ENCODE results near the gene AVPR2.
A peak's percentile ranks its signal among the peaks of the same experiment; 100 is the strongest.

The AVPR2 gene

DNA sequence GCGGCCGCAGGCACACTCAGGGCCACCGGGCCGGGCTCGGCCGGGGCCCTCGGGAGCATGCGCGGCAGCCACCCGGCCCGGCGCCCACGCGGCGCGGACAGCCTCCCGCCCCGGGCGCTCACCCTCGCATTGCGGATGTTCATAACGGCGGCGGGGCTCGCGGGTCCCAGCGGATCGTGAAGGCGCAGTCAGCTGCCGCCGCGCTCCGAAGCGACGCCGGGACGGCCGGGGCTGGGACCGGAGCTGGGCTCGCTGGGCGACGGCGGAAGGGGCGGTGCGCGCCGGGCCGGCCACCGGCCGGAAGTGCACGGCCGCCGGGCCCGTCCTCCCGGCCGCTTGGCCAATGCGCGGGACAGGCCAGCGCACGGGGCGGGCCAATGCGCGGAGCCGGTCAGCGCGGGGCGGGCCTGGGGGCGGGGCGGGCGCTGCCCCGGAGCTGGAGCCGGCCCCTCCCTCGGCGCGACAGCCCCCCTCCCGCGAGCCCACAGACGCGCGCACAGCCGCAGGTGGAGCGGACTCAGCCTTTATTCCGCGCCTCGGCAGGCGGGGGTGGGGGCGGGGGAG, 30.4 kb downstream of the AVPR2 start, which contains the start of gene NAA10:
TSS of gene NAA10 (minus strand) at position 276 of the 564 bp plus-strand sequence. CDS start at position 143, 133 bp downstream.
- Histone ChIP-seq H3K4me2 (peak within 1 kb of the TSS; percentile 81 to 96 (median 87)), H3K9ac (peak within 1 kb of the TSS; percentile 79 to 92 (median 85)), H3K4me3 (peak within 1 kb of the TSS; percentile 66 to 87 (median 78)), H3K27ac (peak within 1 kb of the TSS; percentile 32 to 89 (median 82)), H3K27me3 (peaks cover 88 to 96% (median 93%) of the 10 kb centered on the region in 11 experiments), H3K9me3 (replicated peaks in 1 of 11) (0 out of 22 replicates have a peak, but pooled peaks cover 0 to 4% (median 0%) of the 10 kb centered on the region in 11 experiments), H4K20me1 (peaks cover 49 to 92% (median 76%) of the 10 kb centered on the region in 11 experiments), H3K4me1 (peaks cover 35 to 60% (median 48%) of the 10 kb centered on the region in 10 experiments), H3K36me3 (peaks cover 21 to 38% (median 35%) of the 10 kb centered on the region in 11 experiments; a peak in 21 of 22 replicates)
- no peak for TF ChIP-seq Cebpa-rat (IDR thresholded peaks at IDR 0.05)

DNA sequence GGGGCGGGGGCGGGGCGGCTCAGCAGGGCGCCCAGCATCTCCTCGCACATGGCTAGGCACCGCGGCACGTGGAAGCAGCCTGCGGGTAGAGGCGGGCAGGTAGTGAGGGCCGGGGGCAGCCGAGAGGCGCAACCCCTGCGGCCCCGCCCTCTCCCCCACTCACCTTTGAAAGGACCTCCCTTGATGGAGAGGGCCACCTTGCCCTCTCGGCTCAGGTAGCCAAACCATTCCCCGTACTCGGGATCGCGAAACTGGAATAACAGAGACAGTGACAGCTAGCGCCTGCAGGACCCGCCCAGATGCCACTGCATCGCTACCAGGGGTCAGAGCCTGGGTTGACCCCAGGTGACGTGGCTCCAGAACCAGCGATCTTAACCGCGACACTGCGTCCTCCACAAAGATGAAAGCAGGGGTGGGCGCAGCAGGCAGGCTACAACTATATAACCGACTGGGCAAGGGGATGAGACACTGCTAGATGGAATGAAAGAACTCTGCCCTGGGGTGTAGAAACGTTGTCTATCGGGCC, 30.9 kb downstream of the AVPR2 start:
- peaks cover 35 to 60% (median 48%) of the 10 kb centered on the region in 10 experiments for H3K4me1 ChIP-seq
- 0 out of 22 replicates have a peak, but pooled peaks cover 0 to 4% (median 0%) of the 10 kb centered on the region in 11 experiments for H3K9me3 ChIP-seq (replicated peaks in 1 of 11)
- peak overlapping the region in 9 of 10 experiments; percentile 24 to 87 (median 78); a peak in 17 of 20 replicates for H3K4me3 ChIP-seq
- H3K27ac ChIP-seq, result peak overlapping the region in 8 of 11 experiments; percentile 46 to 75 (median 62); a peak in 16 of 22 replicates
- H3K4me2 ChIP-seq, result peak overlapping the region; percentile 65 to 89 (median 78)
- peaks cover 43 to 92% (median 76%) of the 10 kb centered on the region in 11 experiments for H4K20me1 ChIP-seq
- peaks cover 88 to 96% (median 93%) of the 10 kb centered on the region in 11 experiments for H3K27me3 ChIP-seq
- peak overlapping the region in 9 of 11 experiments; percentile 25 to 91 (median 62); a peak in 15 of 22 replicates for H3K9ac ChIP-seq
- peaks cover 17 to 35% (median 31%) of the 10 kb centered on the region in 11 experiments; a peak in 21 of 22 replicates for H3K36me3 ChIP-seq
- no peak for TF ChIP-seq Cebpa-rat (IDR thresholded peaks at IDR 0.05)

DNA sequence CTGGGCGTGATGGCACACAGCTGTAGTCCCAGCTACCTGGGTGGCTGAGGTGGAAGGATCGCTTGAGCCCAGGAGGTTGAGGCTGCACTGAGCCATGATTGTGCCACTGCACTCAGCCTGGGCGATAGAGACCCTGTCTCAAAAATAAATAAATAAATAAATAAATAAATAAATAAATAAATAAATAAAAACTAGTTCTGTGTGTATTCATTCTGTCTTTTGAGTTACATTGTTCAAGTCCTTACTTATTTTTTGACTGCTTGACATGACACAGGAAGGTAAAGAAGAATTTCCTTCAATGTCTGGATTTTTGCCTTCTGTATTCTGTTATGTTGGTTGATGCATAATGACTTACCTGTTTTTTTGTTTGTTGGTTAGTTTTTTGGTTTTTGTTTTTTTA, 32.6 kb downstream of the AVPR2 start:
- Histone ChIP-seq H3K27ac (no peak overlapping the region), H3K27me3 (peaks cover 86 to 95% (median 92%) of the 10 kb centered on the region in 11 experiments), H3K4me2 (0 out of 22 replicates have a peak overlapping the region, but pooled peaks of 1 of the 11 experiments have one; percentile 7), H3K4me1 (peaks cover 40 to 57% (median 45%) of the 10 kb centered on the region in 10 experiments), H3K36me3 (peaks cover 7 to 29% (median 14%) of the 10 kb centered on the region in 11 experiments; a peak in 20 of 22 replicates), H3K9ac (no peak overlapping the region), H3K9me3 (replicated peaks in 1 of 11) (0 out of 22 replicates have a peak, but pooled peaks cover 0 to 4% (median 0%) of the 10 kb centered on the region in 11 experiments), H4K20me1 (peaks cover 27 to 89% (median 68%) of the 10 kb centered on the region in 11 experiments; a peak in 21 of 22 replicates), H3K4me3 (no peak overlapping the region)
- no peak for TF ChIP-seq Cebpa-rat (IDR thresholded peaks at IDR 0.05)

DNA sequence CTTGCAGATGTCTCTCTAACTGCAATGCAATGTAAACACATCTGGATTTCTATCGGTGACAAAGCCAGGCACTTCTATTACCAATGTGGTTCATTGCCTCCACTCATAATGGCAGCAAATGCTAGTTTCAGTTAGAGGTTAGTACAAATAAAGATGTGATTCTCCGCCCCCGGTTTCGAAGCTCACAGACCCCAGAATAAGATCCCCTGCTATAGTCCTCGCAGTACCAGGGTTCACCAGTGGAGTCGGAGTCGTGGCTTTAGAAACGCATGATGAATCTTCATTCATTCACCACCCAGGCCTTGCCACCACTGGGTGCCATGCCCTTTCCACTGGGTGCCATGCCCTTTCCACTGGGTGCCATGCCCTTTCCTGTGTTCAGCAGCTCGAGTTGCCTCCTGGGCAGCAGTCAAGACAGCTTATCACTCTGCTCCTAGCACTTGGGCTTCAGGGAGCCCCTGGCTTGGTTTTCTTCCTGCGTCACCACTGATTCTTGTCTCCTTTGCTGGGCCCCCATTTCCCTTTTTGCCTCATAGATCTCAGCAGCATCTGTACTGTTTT, 33.8 kb downstream of the AVPR2 start:
- Histone ChIP-seq H4K20me1 (peaks cover 14 to 89% (median 66%) of the 10 kb centered on the region in 11 experiments; a peak in 21 of 22 replicates), H3K4me2 (no peak overlapping the region), H3K36me3 (peaks cover 0 to 33% (median 1%) of the 10 kb centered on the region in 11 experiments; a peak in 7 of 22 replicates), H3K27ac (no peak overlapping the region), H3K4me1 (peaks cover 39 to 57% (median 48%) of the 10 kb centered on the region in 10 experiments), H3K9me3 (replicated peaks in 1 of 11) (0 out of 22 replicates have a peak, but pooled peaks cover 0 to 4% (median 0%) of the 10 kb centered on the region in 11 experiments), H3K9ac (no peak overlapping the region), H3K4me3 (no peak overlapping the region), H3K27me3 (peaks cover 86 to 95% (median 92%) of the 10 kb centered on the region in 11 experiments)
- no peak for TF ChIP-seq Cebpa-rat (IDR thresholded peaks at IDR 0.05)

DNA sequence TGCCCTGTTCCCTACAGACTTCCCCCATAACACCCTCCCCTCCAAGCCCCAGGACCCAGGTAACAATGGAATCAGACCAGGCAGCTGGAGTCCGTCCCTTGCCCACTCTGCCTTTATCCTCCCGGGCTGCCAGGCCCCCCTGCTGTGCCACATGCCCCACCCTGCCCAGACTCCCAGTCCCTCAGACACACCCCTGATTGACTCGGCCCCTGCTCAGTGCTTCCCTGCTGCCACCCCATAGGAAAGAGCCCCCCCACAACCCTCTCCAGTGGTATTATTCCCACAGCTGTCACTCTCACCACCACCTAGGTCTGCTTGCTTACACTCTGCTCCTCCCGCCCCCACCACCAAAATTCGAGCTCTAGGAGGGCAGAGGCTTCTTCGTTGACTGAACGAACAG, 35.1 kb downstream of the AVPR2 start:
- Histone ChIP-seq H4K20me1 (peaks cover 10 to 87% (median 66%) of the 10 kb centered on the region in 11 experiments; a peak in 20 of 22 replicates), H3K4me1 (peaks cover 33 to 62% (median 55%) of the 10 kb centered on the region in 10 experiments), H3K4me3 (peak overlapping the region in 9 of 10 experiments; percentile 18 to 70 (median 42); a peak in 14 of 20 replicates), H3K9me3 (replicated peaks in 1 of 11) (0 out of 22 replicates have a peak, but pooled peaks cover 0 to 2% (median 0%) of the 10 kb centered on the region in 11 experiments), H3K4me2 (peak overlapping the region; percentile 64 to 93 (median 84)), H3K27ac (peak overlapping the region in 7 of 11 experiments; percentile 1 to 84 (median 27); a peak in 10 of 22 replicates), H3K36me3 (peaks cover 0 to 37% (median 0%) of the 10 kb centered on the region in 11 experiments; a peak in 3 of 22 replicates), H3K27me3 (peaks cover 86 to 95% (median 92%) of the 10 kb centered on the region in 11 experiments), H3K9ac (peak overlapping the region; percentile 16 to 75 (median 50); a peak in 19 of 22 replicates)
- no peak for TF ChIP-seq Cebpa-rat (IDR thresholded peaks at IDR 0.05)

DNA sequence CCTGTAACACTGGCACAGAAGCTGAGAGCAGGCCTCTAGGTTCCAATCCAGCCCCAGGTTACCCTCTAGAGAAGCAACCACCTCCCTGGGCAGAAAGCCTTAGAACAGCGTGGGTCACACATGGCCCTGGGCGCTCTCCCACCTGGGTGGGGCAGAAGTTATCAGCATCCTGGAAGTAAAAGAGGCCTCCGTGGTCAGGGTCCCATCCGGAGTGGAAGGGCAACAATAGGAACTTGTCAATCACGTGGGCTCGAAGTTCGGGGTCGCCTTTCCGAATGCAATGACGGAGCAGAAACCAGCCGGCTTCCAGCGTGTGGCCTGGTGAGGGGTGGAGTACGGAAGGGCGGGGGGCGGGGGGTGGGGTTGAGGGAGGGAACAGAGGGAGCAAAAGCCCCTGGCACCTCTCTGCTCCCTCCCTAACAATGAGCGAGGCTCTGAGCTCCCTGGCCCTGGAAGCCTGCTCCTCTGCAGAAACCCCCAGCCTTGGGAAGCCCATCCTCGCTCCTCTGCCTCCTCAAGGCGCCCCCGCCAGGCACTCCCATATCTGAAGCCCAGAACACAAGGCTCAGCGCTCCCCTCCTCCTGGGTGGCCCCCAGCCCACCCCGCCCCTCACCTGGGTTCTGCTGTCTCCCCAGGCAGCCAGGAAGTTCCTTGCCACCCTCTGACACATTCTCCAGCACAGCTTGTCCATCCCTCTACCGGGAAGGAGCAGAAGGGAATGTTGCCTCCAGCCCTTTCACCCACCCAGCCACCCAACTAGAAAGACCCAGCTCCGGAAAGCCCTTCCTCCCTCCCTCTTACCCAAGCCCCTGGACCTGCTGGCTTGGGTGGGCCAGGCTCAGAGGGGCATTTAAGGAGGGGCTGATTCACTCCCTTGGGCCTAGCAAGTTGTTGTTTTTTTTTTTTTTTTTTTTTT, 37.1 kb downstream of the AVPR2 start:
- Histone ChIP-seq H3K27me3 (peaks cover 84 to 99% (median 97%) of the 10 kb centered on the region in 11 experiments), H4K20me1 (peaks cover 19 to 84% (median 62%) of the 10 kb centered on the region in 11 experiments; a peak in 20 of 22 replicates), H3K4me1 (peaks cover 53 to 71% (median 69%) of the 10 kb centered on the region in 10 experiments), H3K9me3 (replicated peaks in 1 of 11) (no peaks in the 10 kb centered on the region), H3K36me3 (peaks cover 0 to 37% (median 0%) of the 10 kb centered on the region in 11 experiments; a peak in 3 of 22 replicates), H3K4me2 (peak overlapping the region; percentile 72 to 93 (median 85)), H3K4me3 (peak overlapping the region in 9 of 10 experiments; percentile 41 to 70 (median 48); a peak in 17 of 20 replicates), H3K9ac (peak overlapping the region; percentile 72 to 82 (median 77); a peak in 21 of 22 replicates), H3K27ac (peak overlapping the region in 9 of 11 experiments; percentile 25 to 85 (median 80); a peak in 16 of 22 replicates)
- no peak for TF ChIP-seq Cebpa-rat (IDR thresholded peaks at IDR 0.05)

DNA sequence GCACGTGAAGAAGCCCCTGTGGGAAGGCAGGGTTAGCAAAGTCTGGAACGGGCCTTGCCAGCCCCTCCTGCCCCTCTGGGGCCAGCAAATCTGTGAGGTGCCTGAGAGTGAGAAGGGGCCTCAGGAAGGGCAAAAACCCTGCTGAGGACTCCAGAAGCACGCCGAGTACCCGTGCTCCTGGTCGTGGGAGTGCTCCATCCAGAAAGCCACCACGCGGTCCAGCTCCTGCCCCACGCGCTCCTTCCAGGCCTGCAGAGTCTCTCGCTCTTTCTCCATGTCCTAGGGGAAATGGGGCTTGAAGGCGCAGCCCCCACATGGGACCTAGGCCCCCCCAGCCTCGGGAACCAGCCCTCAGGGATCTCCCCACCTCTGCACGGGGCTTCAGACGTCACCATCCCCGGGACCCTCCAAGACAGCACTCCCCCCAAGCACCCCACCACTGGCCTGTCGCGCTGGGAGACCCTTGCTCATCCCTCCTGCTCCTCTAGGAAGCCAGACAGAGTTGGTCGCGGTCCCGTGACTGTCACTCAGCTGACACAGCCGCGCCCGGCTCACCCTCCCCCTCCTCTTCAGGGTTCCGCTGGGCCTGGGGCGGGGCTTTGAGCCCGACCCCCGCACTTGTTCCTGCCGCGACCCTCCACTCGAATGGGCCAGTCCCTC, 39.8 kb downstream of the AVPR2 start, which contains the start of gene RENBP:
TSS of gene RENBP (minus strand) at position 504 of the 660 bp plus-strand sequence. CDS start at position 471, 33 bp downstream.
- peaks cover 63 to 92% (median 79%) of the 10 kb centered on the region in 11 experiments for H3K27me3 ChIP-seq
- peak within 1 kb of the TSS; percentile 72 to 93 (median 85) for H3K4me2 ChIP-seq
- H3K4me3 ChIP-seq, result peak within 1 kb of the TSS; percentile 51 to 70 (median 58)
- H4K20me1 ChIP-seq, result peaks cover 30 to 86% (median 71%) of the 10 kb centered on the region in 11 experiments
- H3K9me3 ChIP-seq (replicated peaks in 1 of 11), result no peaks in the 10 kb centered on the region
- H3K9ac ChIP-seq, result peak within 1 kb of the TSS; percentile 72 to 82 (median 77)
- peaks cover under 1 to 33% (median 9%) of the 10 kb centered on the region in 11 experiments; a peak in 15 of 22 replicates for H3K36me3 ChIP-seq
- no peak for TF ChIP-seq Cebpa-rat (IDR thresholded peaks at IDR 0.05)
- peak within 1 kb of the TSS; percentile 60 to 84 (median 80) for H3K27ac ChIP-seq
- H3K4me1 ChIP-seq, result peaks cover 74 to 94% (median 89%) of the 10 kb centered on the region in 10 experiments

Data from BLaER1 treated with 17β-estradiol and CSF1 and Interleukin-3, amounts not matched to agents 10 nM and 100 nM (cell line).